Measurements from ENCODE around the gene IYD. TPM values are rescaled to one million over a fixed set of nuclear protein-coding genes. Genes with fewer than 3 reads are reported as not detected.
"Not testable (repeated sequence)": the region's sequence is repeated elsewhere in the genome, so short reads cannot be mapped to it uniquely, and the experiment has no call there.

The IYD gene
- total RNA-seq, 1 donor from 2014 or later = not detected

DNA sequence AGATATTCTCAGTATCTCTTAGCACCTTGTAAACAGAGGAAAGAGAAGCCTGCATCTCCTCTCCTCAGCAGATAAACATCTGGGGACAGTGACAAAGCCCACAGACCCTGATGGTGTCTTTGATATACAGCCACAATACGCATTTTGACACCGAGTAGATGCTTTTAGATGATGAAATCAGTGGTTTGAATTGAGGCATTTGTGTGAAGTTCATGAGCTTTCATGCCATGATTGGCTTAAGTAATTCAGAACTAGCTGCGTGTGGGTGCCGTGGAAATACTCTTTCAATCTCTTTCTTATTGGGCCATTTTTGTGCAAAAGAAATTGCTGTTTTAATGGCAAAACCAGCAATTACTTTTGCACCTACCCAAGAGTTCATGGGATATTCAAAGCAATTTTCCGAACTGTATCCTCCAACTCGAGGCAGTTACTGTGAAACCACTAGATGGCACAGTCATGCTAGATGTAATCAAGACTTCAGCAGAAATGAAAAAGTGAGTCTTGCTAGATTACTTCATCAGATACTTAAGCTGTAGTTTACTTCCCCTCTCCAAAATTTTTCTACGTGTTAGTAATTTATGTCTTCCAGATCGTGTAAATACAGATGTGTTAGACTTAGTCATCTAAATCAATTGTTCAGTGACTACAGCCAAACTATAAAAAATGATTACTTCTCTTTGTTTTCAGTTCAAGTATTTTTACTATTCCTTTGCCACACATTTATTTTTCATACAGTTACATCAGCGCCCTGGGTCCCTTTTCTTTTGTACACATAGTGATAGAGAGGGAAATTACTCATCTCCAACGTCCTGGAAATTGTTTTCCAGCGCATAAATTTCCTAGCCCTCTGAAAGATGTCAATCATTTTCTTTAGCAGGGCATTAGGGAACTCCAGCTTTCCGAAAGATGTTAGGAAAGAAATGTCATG lies 49.4 kb downstream of the IYD start:
- DNase-seq (ENCODE audit: low spot score) (no peak), ATAC-seq (peak; percentile 95)
- intact Hi-C loops (cut with DNase I) = loop anchor here (5.0 kb wide), 1 partner anchor 394 kb away; no protein-coding TSS in a partner anchor

DNA sequence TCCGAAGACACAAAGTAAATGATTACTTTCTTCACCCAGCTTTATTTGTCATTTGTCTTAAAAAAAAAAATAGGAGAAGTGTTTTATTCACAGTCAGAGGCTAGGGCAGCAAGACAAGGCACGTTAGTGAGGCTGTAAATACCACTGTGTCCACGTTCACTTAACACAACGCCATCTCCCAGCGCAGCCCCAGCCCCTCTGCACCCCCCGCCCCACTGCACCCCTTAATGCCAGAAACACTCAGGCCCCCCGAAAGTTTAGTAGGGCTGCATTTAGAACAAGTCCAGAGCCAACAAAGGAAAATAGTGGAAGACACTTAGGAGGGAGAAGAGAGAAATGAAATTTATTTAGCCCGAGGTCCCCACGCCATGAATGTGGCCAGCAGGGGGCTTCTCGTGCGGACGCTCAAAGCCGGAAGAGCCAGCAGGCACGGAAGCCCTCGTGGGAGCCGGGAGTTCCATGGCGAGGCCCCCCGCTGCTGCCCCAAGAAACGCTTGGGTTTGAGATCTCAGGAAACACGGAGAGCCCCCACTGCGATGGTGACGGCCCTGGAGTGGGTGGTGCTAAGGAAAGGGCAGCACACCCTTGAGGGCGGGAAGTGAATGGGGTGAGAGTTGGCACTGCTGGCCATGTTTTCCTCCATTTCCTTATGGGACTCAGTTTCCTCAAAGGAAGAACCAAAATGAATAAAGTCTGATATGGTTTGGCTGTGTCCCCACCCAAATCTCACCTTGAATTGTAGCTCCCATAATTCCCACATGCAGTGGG lies 50.2 kb downstream of the IYD start:
- intact Hi-C loops (cut with DNase I) = loop anchor here (5.0 kb wide), 1 partner anchor 393 kb away; no protein-coding TSS in a partner anchor
- peak; percentile 85 for DNase-seq (ENCODE audit: low spot score)
- ATAC-seq = peak; percentile 91

DNA sequence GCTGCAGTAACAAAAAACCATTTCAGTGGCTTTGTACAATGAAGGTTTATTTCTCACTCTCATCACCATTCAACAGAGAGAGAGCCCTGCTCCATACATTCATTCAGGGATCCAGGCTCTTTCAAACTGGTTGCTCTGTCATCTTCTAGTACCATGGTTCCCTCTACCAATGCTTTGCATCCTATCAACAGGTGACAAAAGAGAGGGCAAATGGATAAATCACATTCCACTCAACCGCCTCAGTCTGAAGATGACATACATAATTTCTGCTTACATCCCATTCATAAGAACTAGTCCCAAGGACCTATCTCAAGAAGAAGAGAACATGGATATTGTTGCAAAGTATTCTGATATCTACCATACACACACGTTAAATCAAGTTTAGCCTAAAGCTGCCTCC lies 51.6 kb downstream of the IYD start:
- ATAC-seq (no peak), DNase-seq (ENCODE audit: low spot score) (no peak)
- intact Hi-C loops (cut with DNase I) = no loop called here

DNA sequence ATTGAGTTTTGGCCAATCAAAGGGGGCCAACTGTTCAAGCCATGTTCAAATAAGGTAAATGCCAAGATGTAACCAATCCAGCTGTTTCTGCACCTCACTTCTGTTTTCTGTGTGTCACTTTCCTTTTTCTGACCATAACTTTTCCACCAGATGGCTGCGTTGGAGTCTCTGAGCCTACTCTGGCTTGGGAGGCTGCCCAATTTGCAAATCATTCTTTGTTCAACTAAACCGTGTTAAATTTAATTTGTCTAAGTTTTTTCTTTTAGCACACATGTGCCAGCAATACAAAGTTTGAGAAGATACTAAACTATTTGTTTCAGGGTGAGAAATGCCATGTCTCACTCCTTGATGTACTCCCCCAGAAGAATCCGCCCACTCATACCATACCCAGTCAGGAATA lies 52.1 kb downstream of the IYD start:
- ATAC-seq = no peak
- intact Hi-C loops (cut with DNase I) = no loop called here
- DNase-seq (ENCODE audit: low spot score) = no peak

DNA sequence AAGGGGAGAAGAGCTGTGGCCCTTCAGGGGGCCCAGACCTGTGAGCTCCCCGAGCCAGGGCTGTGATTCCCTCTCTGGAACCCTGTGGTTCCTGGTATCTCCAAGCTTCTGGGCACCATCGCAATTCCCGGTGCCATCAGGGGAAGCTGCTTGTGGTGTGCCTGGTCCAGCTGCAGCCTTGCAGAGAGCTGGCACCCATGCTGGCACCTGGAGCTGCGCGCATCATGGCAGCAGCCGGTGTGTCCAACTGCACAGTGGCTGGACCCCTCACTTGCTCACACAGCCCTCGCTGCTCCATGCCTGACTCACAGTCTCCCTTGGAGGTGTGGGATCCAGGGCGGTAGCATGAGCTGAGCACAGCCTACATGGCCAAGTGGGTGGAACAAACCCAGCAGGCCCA lies 56.7 kb downstream of the IYD start:
- ATAC-seq = no peak
- intact Hi-C loops (cut with DNase I) = no loop called here
- DNase-seq (ENCODE audit: low spot score) = no peak

DNA sequence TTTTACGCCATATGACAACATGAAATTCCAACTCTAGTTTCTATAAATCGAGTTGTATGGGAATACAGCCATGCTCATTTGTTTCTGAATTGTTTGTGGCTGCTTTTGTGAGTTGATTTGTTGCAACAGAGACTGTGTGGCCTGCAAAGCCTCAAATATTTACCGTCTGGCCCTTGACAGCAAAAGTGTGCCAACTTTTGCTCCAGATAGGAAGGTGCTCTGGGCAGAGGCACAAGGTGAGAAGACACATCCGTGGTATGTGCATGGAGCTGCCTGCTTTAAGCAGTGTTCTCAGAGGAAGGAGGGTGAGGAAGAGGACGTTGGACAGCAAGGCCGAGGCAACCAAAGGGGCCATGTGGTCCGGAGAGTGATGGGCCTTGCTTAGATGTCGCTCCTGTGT lies 57.4 kb downstream of the IYD start:
- ATAC-seq (no peak), DNase-seq (ENCODE audit: low spot score) (no peak)
- intact Hi-C loops (cut with DNase I) = no loop called here

DNA sequence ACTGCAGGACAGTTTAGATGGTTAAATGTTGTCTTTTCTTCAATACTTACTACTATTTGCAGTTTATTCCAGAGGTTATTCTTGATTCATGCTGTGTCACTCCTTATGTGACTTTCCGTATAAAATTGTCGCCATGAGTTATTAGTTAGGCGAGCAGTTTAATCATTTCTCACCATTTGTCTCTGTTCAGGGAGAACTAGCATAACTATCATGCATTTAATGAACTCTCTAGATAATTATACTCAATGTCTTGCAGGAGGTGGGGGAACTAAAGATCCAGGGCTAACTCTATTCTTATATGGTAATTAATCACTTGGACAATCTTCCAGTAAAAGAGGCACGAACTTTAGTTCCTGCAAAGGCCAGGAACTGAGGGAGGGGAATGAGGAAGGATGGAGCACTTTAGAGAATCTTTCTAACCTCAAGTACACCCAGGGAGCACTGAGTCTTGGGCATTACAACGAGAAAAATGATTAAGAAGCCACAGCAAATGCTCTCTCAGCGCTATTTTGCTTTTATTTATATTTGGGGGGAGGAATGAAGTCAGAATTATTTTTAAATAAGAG lies 58.3 kb downstream of the IYD start:
- DNase-seq (ENCODE audit: low spot score) (no peak), ATAC-seq (no peak)
- intact Hi-C loops (cut with DNase I) = no loop called here

DNA sequence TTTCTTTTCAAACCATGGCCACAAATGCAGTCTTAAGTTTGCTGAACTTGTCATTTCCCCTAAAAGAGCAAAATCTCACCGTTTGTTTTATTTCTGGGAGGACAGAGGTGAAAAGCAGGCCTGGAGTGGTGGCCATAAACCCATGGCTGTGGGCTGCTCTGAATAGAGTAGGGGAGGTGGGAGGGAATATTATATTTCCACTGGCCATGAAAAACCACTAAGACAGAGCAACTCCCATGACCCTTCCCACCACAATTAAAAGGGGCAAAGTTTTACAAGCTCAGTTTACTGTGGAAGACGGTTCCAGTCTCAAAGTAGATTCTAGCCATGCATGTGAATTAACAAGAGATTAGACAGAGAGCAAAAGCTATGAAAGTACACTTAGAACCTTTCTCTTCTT lies 59.0 kb downstream of the IYD start:
- DNase-seq (ENCODE audit: low spot score) (no peak), ATAC-seq (no peak)
- intact Hi-C loops (cut with DNase I) = no loop called here

DNA sequence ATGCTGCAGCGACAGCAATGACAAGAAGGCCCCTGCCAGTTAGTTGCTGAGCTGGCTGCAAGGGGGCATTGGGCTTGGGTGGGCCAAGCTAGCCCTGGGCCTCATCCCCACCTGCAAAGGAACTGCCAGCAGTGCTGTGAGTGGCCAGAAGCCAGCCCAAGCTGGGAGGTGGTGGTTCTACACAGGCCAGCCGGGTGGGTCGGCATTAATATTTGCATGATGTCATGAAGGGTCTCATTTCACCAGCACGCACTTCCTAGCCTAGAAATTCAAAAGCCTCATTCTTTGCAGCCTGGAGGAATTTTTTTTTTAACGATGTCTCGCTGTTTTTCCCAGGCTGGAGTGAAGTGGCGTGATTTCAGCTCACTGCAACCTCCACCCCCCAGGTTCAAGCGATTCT lies 62.0 kb downstream of the IYD start:
- DNase-seq (ENCODE audit: low spot score) = no peak
- intact Hi-C loops (cut with DNase I) = no loop called here
- ATAC-seq = no peak

DNA sequence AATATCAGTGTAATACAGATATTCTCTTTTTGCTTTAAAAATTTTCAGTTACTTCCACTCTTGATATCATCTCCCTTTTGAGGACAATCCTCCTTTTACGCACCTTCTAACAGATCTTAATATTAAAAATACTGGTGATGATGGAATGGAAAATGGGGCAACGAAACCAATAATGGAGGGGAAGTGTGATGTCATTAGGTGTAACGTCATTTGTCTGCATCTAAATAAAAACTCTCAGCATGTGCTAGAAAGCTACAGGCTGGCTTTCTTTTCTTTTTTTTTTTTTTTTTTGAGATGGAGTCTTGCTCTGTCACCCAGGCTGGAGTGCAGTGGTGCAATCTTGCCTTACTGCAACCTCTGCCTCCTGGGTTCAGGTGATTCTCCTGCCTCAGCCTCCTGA lies 66.5 kb downstream of the IYD start:
- intact Hi-C loops (cut with DNase I) = no loop called here
- ATAC-seq (no peak), DNase-seq (ENCODE audit: low spot score) (no peak)

DNA sequence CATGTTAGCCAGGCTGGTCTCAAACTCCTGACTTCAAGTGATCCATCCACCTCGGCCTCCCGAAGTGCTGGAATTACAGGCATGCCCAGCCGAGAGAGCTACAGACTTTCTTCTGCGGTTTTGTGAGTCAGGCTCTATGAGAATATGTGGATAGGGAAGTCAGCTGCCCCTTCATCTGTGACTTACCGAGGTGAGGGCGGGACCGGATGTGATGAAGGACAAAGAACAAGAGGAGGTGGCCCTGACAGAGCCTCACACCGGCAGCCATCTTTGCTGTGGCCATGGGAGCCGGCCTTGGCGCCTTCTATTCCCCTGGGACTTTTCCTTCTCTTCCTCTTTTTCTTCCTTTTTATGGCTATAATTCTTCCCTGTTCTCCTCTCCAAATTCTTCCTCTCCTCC lies 67.0 kb downstream of the IYD start:
- ATAC-seq = no peak
- intact Hi-C loops (cut with DNase I) = no loop called here
- no peak for DNase-seq (ENCODE audit: low spot score)

DNA sequence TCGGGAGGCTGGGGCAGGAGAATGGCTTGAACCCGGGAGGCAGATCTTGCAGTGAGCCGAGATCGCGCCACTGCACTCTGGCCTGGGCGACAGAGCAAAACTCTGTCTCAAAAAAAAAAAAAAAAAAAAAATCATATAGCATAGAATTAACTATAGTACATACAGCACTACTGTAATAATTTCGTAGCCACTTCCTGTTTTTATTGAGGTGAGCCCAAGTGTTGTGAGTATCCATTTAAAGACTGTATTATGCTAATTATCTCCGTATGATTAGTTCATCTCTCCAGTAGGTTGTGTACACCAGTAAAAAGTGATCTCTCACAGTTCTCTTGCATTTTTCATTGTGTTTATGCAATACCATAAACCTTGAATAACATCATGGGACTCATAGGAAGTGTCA lies 70.6 kb downstream of the IYD start:
- no peak for DNase-seq (ENCODE audit: low spot score)
- no peak for ATAC-seq
- intact Hi-C loops (cut with DNase I) = no loop called here

DNA sequence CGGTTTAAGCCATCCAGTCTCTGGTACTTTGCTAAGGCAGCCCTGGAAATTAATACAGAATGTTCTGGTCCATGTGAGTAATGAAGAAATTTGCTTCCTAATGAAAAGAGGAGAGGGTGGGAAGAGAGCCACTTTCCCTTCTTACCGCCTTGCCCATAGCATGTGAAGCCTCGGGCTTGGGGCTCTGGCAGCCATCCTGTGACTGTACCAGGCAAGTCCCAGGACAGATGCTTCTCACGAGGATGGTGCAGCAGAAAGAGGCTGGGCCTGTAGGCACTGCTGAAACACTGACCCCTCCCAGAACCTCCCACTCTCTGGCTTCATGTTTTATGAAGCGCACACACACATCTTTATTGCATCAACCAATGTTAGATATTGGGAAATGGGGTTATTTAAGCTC lies 74.8 kb downstream of the IYD start:
- ATAC-seq (no peak), DNase-seq (ENCODE audit: low spot score) (no peak)
- intact Hi-C loops (cut with DNase I) = no loop called here

DNA sequence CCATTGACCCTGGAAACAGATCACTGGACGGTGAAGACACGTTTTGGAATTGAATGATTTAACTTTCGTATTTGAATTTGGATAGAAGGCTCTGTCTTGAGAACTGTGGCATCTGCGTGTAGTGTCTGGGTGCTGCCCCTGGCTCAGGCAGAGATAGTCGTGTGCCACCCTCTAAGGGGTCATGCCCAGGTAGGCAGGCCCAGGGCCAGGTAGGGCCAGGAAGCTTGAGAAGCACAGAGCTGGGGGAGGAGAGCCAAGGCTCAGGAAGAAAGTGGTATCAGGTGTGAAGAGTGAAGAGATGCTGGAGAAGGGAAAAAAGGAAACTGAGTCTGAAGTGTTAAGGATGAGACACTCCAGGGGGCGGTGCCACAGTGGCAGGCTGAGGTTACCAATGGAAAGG lies 75.5 kb downstream of the IYD start:
- DNase-seq (ENCODE audit: low spot score) (no peak), ATAC-seq (no peak)
- intact Hi-C loops (cut with DNase I) = no loop called here

DNA sequence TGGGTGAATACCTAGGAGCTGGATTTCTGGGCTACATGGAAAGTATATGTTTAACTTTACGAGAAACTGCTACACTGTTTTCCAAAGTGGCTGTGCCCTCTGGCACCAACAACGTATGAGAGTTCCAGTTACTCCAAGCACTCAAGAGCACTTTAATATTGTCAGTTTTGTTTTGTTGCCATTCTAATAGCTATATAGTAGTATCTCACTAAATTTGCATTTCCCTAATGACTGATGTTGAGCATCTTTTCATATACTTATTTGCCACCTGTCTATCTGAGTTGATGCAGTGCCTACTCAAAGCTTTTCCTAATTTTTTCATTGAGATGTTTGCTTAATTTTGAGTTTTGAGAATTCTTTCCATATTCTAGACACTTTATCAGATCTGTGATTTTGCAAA lies 76.7 kb downstream of the IYD start:
- intact Hi-C loops (cut with DNase I) = no loop called here
- DNase-seq (ENCODE audit: low spot score) = no peak
- ATAC-seq = no peak

DNA sequence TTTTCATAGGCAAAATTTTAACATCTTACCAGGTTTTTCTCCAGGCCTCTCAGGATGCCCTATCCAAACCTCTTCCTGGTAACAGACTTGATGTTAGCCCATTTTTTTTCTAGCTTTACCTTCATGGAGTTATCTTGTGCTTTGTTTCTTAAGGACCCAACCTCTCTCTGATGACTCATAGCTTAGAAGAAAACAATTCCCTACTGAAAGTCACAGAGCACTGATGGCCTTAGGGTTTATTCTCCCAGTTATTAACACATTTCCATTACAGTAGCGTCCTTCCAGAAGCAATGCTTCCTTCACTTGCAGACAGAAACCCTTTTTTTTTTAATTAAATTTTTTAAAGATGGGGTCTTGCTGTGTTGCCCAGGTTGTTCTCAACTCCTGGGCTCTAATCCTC lies 79.4 kb downstream of the IYD start:
- ATAC-seq (no peak), DNase-seq (ENCODE audit: low spot score) (no peak)
- intact Hi-C loops (cut with DNase I) = no loop called here

DNA sequence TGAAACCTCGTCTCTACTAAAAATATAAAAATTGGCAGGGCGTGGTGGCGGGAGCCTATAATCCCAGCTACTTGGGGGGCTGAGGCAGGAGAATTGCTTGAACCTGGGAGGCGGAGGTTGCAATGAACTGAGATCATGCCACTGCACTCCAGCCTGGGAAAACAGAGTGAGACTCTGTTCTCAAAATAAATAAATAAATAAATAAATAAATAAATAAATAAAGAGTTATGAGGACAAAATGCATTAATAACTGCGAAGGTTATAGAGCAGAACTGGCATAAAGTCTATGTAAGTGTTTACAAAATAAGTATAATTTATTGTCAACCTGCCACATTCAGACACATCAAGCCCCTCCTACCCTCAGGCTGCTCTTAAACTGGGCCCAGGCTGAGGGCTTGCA lies 80.2 kb downstream of the IYD start:
- DNase-seq (ENCODE audit: low spot score); intact Hi-C loops (cut with DNase I); ATAC-seq: not testable (repeated sequence)

DNA sequence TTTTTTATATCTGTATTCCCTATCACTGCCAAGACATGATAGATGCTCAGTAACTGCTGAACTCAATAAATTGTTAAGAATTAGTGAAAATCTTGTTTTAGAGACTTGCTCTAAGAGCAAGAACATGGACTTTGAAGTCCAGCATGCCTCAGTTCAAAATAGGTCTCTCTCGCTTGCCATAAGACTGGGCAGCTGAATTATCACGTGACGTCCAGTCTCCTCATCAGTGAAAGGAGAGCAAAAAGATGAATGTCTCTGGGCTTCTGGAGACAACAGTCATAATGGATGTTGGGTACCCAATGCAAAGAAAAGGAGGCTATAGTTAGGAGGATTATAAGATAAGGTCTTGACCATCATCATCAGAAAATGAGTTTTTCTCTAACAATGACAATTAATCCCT lies 82.1 kb downstream of the IYD start:
- intact Hi-C loops (cut with DNase I) = no loop called here
- ATAC-seq (no peak), DNase-seq (ENCODE audit: low spot score) (no peak)

DNA sequence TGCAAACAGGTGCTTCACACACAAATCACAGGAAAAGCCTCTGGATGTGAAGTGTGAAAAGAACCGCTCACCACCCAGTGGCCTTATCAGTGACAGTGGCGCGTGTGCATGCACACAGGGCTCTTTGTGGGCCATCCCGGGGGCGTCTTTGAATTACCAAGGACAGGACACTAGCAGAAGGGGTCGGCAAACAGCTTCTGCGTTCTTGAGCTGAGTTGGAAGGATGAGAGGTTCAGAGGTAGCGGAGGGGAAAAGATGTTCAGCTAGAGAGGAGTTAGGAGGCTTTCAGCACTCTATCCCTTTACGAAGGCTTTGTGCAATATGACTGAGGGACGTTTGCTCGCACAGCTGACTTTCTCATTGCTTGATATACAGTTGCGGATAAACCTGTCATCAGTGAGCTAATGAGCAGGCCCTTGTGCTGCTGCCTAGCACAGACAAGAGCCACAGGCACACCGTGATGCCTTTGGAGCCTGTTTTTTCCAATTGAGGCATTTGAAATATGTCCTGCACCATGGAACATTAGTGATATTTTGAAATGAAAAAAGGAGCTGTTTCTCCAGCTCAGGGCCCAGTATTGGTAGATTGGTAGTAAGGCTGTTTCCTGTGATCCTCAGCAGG lies 83.1 kb downstream of the IYD start:
- intact Hi-C loops (cut with DNase I) = no loop called here
- DNase-seq (ENCODE audit: low spot score) = no peak
- peak; percentile 16 for ATAC-seq
